ENCODE results near the gene DCTN2.

The DCTN2 gene

GRCh38 chr12:57549203-57549908 is 2.4 kb upstream of the DCTN2 start:
- DNase-seq: no peak

- DNase-seq: no peak
These were observed 1.5 kb upstream of the DCTN2 start for GRCh38 chr12:57548488-57548887.

- no peak for DNase-seq
These were observed 972 bp upstream of the DCTN2 start for GRCh38 chr12:57548013-57548315.

- no peak for DNase-seq
These were observed 458 bp upstream of the DCTN2 start for GRCh38 chr12:57547288-57548012.

- peak in 1 of 2 experiments; percentile 27 for DNase-seq
These were observed 1.1 kb downstream of the DCTN2 start for GRCh38 chr12:57545809-57546437.

GRCh38 chr12:57543581-57543980 is 3.4 kb downstream of the DCTN2 start:
- peak; percentile 18 to 46 for DNase-seq

GRCh38 chr12:57541717-57542116 is 5.3 kb downstream of the DCTN2 start:
- DNase-seq: no peak

GRCh38 chr12:57541001-57541400 is 6.0 kb downstream of the DCTN2 start:
- no peak for DNase-seq

- DNase-seq: no peak
These were observed 7.7 kb downstream of the DCTN2 start for GRCh38 chr12:57539134-57539768.

GRCh38 chr12:57536597-57536942 is 10.4 kb downstream of the DCTN2 start:
- no peak for DNase-seq

GRCh38 chr12:57535764-57536596 is 11.0 kb downstream of the DCTN2 start:
- DNase-seq: no peak

GRCh38 chr12:57534991-57535543 is 11.9 kb downstream of the DCTN2 start:
- DNase-seq: no peak

- no peak for DNase-seq
These were observed 12.7 kb downstream of the DCTN2 start for GRCh38 chr12:57534250-57534649.

- no peak for DNase-seq
These were observed 13.9 kb downstream of the DCTN2 start for GRCh38 chr12:57533108-57533507.

- DNase-seq: no peak
These were observed 15.2 kb downstream of the DCTN2 start for GRCh38 chr12:57531836-57532235.

GRCh38 chr12:57530396-57531142 is 16.4 kb downstream of the DCTN2 start:
- no peak for DNase-seq

- DNase-seq: no peak
These were observed 17.2 kb downstream of the DCTN2 start for GRCh38 chr12:57529831-57530230.

- no peak for DNase-seq
These were observed 18.0 kb downstream of the DCTN2 start for GRCh38 chr12:57528831-57529555.

GRCh38 chr12:57528176-57528575 is 18.8 kb downstream of the DCTN2 start:
- no peak for DNase-seq

GRCh38 chr12:57527184-57527583 is 19.8 kb downstream of the DCTN2 start:
- DNase-seq: no peak

GRCh38 chr12:57526477-57527126 is 20.4 kb downstream of the DCTN2 start:
- no peak for DNase-seq
